IPS-15b (cell line): ENCODE measurements around the gene KLK12.

Source experiments
- H3K27me3 ChIP-seq: one replicate; pipeline ENCODE4 v1.6.1; 2013; ENCODE audit warnings: low read length; ENCODE audit not compliant: control insufficient read depth, insufficient read depth
- H3K36me3 ChIP-seq: one replicate; pipeline ENCODE4 v1.6.1; 2013; ENCODE audit warnings: low read length; ENCODE audit not compliant: control insufficient read depth, insufficient read depth
- H3K4me1 ChIP-seq: one replicate; pipeline ENCODE4 v1.6.1; 2013; ENCODE audit warnings: mild to moderate bottlenecking, low read length; ENCODE audit not compliant: control insufficient read depth, insufficient read depth
- H3K4me3 ChIP-seq: one replicate; pipeline ENCODE4 v1.5.1; 2013; ENCODE audit warnings: low read depth, low read length
- H3K9ac ChIP-seq: one replicate; pipeline ENCODE4 v1.6.1; 2013; ENCODE audit warnings: low read depth, mild to moderate bottlenecking, low read length
- H3K9me3 ChIP-seq: one replicate; pipeline ENCODE4 v1.6.1; 2013; ENCODE audit warnings: mild to moderate bottlenecking, low read length; ENCODE audit not compliant: control insufficient read depth, insufficient read depth

Gene KLK12

DNA sequence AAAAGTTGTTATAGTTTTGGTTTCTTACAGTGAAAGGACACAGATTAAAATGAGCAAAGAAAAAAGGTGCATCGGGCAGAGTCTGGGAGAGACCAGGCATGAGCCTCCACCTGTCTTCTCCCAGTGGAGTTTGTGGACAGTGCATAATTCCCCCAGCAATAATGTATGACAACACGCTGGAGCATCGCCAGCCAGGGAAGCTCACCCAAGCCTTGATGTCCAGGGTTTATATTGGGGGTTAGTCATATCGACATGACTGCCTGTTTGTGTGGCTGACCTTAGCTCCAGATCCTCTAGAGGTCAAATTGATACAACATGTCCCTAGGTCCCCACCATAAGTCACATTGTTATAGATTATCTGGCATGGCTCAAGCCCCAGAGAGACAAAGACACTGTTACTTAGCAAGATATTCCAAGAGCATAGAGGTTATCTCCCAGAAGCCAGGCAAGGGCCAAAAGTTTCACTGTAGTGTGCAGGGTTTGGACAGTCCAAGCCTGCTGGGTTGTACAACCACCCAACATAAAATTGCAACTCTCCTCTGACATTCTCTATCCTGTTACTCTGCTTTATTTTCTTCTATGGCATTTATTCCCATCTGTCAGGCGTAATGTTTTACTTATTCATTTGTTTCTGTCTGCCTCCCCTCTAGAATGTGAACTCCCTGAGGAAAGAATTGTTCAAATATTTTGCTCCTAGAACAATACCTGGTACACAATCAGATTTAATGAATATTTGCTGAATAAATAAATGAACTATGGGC, 35.7 kb upstream of the KLK12 start:
- Histone ChIP-seq H3K4me3 (no peak overlapping the region), H3K36me3 (no peaks in the 10 kb centered on the region), H3K9ac (no peak overlapping the region), H3K9me3 (no peaks in the 10 kb centered on the region), H3K27me3 (peaks cover 2% of the 10 kb centered on the region), H3K4me1 (peaks cover 5% of the 10 kb centered on the region)

DNA sequence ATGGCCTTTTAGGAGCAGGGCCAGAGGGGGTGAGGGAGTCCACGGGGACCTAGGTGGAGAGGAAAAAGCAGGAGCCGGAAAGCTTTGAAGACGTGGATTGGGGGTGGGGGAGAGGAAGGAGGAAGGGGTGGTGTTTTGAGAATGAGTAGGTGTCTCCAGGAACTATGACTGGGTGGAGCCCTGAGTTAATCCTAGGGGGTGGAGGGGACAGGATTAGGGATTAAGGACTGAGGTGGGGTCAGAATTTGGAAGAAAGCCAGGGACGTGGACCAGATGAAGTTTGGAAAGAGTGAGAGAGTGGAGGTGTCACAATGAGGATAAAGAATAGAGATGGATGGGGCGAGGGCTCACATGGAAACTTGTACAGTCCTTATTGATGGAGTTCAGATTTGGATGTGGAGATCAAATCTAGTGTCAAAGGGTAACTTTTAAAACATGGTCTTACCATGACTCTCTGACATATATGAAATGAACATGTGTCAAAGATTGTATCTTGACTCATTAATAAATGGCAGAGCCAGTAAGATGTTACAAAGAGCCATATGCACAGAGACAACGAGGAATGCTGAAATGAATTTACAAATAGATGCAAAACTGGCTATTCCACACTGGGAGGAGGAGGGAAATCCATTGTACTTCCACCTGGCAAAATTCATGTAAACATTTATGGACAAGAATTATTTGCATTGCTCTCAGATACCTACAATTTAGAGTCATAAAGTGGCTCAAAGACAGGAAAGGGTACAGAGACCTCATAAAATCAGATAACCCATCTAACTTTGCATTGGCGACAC, 31.8 kb upstream of the KLK12 start:
- no peak overlapping the region for H3K4me3 ChIP-seq
- H3K9ac ChIP-seq, result no peak overlapping the region
- H3K27me3 ChIP-seq, result peaks cover 2% of the 10 kb centered on the region
- H3K36me3 ChIP-seq, result no peaks in the 10 kb centered on the region
- peaks cover 5% of the 10 kb centered on the region for H3K4me1 ChIP-seq
- H3K9me3 ChIP-seq, result no peaks in the 10 kb centered on the region

- Histone ChIP-seq H3K9me3 (no peaks in the 10 kb centered on the region), H3K4me3 (peak overlapping the region; percentile 82), H3K9ac (no peak overlapping the region), H3K36me3 (no peaks in the 10 kb centered on the region), H3K27me3 (peaks cover 2% of the 10 kb centered on the region), H3K4me1 (peaks cover 5% of the 10 kb centered on the region)
These were observed 30.6 kb upstream of the KLK12 start for GRCh38 chr19:51065221-51065960.

DNA sequence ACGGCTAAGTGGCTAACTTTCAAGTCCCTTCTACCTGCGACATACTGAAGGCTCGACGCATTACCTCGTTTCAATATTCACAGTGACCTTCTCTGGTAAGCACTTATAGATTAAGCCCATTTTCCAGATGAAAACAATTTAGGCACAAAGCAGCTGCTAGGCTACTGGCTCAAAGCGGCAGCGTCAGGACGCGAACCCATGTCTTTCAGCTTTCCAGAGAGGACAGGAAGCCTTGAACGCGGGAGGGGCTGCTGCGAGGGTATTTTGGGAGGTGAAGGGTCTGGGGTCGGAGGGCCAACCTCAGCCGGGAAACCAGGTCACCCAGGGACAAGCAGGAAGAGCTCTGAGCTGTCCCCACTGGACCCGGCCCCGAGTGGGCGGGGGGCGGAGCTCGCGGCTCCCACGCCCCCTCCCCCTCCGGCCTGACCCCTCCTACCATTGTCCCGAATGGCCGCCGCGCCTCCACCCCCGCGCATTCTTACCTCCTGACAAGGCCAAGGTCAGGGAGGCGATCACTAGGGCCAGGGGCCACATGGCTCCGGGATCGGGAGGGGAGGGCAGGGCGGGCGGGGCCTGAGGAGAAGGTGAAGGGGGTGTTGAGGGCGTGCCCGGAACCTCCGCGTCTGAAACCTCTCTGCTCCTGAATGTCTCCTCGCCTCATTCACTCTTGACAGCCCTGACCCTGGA, 29.9 kb upstream of the KLK12 start, which contains the start of gene KLK13:
KLK13 (minus strand) TSS at position 559 of the 687 bp plus-strand sequence; CDS start at position 534, 25 bp downstream.
- H3K27me3 ChIP-seq, result peaks cover 2% of the 10 kb centered on the region
- no peaks in the 10 kb centered on the region for H3K36me3 ChIP-seq
- H3K4me1 ChIP-seq, result peaks cover 5% of the 10 kb centered on the region
- no peaks in the 10 kb centered on the region for H3K9me3 ChIP-seq
- H3K9ac ChIP-seq, result no peak within 1 kb of the TSS
- peak within 1 kb of the TSS; percentile 82 for H3K4me3 ChIP-seq

DNA sequence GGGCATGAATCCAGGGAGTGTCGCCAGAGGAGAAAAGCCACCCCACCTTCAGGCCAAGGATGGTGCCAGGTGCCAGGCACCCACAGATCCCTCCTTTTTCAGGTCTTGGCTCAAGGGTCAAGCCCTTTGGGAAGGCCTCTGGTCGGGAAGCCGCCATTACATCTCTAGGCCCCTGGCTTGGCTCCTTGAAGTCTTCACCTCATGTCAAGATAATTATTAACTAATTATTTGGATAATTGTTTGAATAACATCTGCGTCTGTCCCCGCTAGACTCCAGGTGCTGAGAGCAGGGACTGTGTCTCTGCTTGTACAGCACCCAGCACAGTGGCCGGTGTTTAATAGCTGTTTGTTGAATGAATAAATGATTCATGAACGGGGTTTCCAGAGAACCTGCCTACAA, 28.9 kb upstream of the KLK12 start:
- H3K4me3 ChIP-seq, result no peak overlapping the region
- H3K9ac ChIP-seq, result no peak overlapping the region
- no peaks in the 10 kb centered on the region for H3K27me3 ChIP-seq
- H3K36me3 ChIP-seq, result no peaks in the 10 kb centered on the region
- peaks cover 5% of the 10 kb centered on the region for H3K4me1 ChIP-seq
- no peaks in the 10 kb centered on the region for H3K9me3 ChIP-seq

DNA sequence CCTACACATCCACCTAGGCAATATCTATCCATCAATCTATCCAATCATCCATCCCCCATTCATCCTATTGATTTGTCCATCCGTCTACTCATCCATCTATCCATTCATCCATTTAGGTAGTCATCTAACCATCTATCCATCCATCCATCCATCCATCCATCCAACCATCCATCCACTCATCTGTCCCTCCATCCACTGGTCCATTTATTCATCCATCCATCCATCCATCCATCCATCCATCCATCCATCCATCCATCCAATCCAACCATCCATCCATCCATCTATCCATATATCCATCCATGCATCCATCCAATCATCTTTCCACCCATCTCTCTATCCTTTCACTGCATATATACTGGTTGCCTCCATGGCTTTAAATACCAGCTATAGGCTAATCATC, 26.2 kb upstream of the KLK12 start:
- peaks cover 3% of the 10 kb centered on the region for H3K4me1 ChIP-seq
- H3K9ac ChIP-seq, result no peak overlapping the region
- H3K36me3 ChIP-seq, result no peaks in the 10 kb centered on the region
- H3K27me3 ChIP-seq, result no peaks in the 10 kb centered on the region
- H3K9me3 ChIP-seq, result no peaks in the 10 kb centered on the region
- H3K4me3 ChIP-seq, result no peak overlapping the region

- Histone ChIP-seq H3K9me3 (no peaks in the 10 kb centered on the region), H3K36me3 (no peaks in the 10 kb centered on the region), H3K27me3 (no peaks in the 10 kb centered on the region), H3K4me3 (no peak overlapping the region), H3K4me1 (no peaks in the 10 kb centered on the region), H3K9ac (no peak overlapping the region)
These were observed 25.5 kb upstream of the KLK12 start for GRCh38 chr19:51060336-51060735.

DNA sequence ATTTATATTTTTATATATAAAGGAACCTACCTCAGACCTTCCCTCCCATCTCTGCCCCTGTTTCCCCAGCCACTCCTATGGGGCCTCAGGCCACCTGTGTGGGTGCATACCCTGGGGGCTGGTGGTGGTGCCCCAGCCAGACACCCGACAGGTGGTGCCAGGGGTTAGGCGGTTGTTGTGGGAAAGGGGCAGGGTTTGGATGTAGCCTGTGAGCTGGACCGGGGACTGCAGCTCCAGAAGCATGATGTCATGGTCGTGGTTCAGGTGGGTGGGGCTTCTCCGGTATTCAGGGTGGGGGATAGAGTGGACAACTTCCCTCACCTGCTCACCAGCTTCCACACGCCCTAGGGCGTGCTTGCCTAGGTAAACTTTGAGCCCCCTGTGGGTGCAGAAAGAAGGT, 24.9 kb upstream of the KLK12 start:
- H3K9ac ChIP-seq, result no peak overlapping the region
- no peaks in the 10 kb centered on the region for H3K36me3 ChIP-seq
- no peaks in the 10 kb centered on the region for H3K4me1 ChIP-seq
- no peaks in the 10 kb centered on the region for H3K27me3 ChIP-seq
- no peaks in the 10 kb centered on the region for H3K9me3 ChIP-seq
- H3K4me3 ChIP-seq, result no peak overlapping the region

- Histone ChIP-seq H3K27me3 (no peaks in the 10 kb centered on the region), H3K9me3 (no peaks in the 10 kb centered on the region), H3K4me1 (peaks cover 2% of the 10 kb centered on the region), H3K4me3 (no peak overlapping the region), H3K36me3 (no peaks in the 10 kb centered on the region), H3K9ac (no peak overlapping the region)
These were observed 21.1 kb upstream of the KLK12 start for GRCh38 chr19:51055866-51056265.

DNA sequence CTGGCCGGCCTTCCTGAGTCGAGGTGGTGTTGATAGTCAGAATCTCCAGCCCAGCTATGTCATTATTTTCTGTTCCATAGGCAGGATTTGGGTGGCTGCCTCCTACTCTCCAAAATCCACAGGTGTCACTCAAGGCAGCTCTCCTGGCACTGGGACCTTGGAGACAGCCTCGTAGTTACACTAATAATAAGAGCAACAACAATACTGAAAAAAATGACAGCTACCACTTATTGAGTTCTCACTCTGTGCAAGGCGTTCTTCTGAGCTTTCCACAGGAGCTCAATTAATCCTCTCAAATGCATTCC, 12.2 kb upstream of the KLK12 start:
- H3K9me3 ChIP-seq, result no peaks in the 10 kb centered on the region
- no peaks in the 10 kb centered on the region for H3K27me3 ChIP-seq
- no peaks in the 10 kb centered on the region for H3K36me3 ChIP-seq
- peak overlapping the region; percentile 36 for H3K4me3 ChIP-seq
- H3K4me1 ChIP-seq, result peaks cover 13% of the 10 kb centered on the region
- H3K9ac ChIP-seq, result no peak overlapping the region

GRCh38 chr19:51044327-51044726, 9.5 kb upstream of the KLK12 start:
- no peaks in the 10 kb centered on the region for H3K36me3 ChIP-seq
- H3K4me3 ChIP-seq, result no peak overlapping the region
- H3K9me3 ChIP-seq, result no peaks in the 10 kb centered on the region
- H3K4me1 ChIP-seq, result peaks cover 13% of the 10 kb centered on the region
- no peaks in the 10 kb centered on the region for H3K27me3 ChIP-seq
- no peak overlapping the region for H3K9ac ChIP-seq
